ENCODE results near the gene PKD1. TPM values are rescaled to one million over a fixed set of nuclear protein-coding genes. Genes with fewer than 3 reads are reported as not detected.

PKD1 gene
- total RNA-seq, 1 experiment from 2014 or later, result 91.5 TPM

DNA sequence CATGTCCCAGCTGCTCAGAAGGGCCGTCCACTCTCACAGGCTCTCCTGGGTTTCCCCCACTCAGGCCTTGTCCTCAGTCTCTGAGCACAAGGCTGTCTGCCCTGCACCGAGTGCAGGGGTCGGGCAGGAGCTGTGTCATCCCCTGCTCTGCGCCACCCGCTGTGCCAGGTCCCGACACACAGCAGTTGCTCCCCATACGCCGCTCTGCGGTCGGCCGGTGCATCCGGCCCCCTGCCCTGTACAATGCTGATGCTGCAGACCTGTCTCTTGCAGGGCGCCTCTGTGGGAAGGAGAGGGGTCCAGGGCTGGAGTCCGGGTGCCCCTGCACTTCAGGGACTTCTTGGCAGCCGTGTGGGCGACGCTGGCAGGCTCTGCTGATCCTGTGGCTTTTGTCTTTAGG is 81.8 kb downstream of the PKD1 start:
- intact Hi-C loops (cut with micrococcal nuclease; ENCODE audit: unreplicated experiment), result no loop called here
- Histone ChIP-seq H3K4me2 (no peak overlapping the region), H3F3A (ENCODE audit: insufficient read depth, low read depth) (peaks cover 5% of the 10 kb centered on the region; the same call in 1 of the 2 replicates), H2AFZ (no peak overlapping the region), H3K4me1 (replicated peaks; ENCODE audit: insufficient read depth) (peaks cover 4% of the 10 kb centered on the region), H3K36me3 (ENCODE audit: low read depth) (no peaks in the 10 kb centered on the region), H3K9me2 (ENCODE audit: insufficient read depth) (no peaks in the 10 kb centered on the region), H3K4me3 (no peak overlapping the region), H3K79me2 (ENCODE audit: low read depth) (peaks cover 8% of the 10 kb centered on the region), H3K27ac (no peak overlapping the region), H3K27me3 (ENCODE audit: insufficient read depth, low read depth) (no peaks in the 10 kb centered on the region), H4K20me1 (ENCODE audit: insufficient read depth) (no peaks in the 10 kb centered on the region), H3K9me3 (ENCODE audit: insufficient read depth, low read depth) (no peaks in the 10 kb centered on the region)
- TF ChIP-seq EZH2 (IDR thresholded peaks at IDR 0.05; ENCODE audit: low read depth), result no peak
- TF ChIP-seq, protein P1, sequence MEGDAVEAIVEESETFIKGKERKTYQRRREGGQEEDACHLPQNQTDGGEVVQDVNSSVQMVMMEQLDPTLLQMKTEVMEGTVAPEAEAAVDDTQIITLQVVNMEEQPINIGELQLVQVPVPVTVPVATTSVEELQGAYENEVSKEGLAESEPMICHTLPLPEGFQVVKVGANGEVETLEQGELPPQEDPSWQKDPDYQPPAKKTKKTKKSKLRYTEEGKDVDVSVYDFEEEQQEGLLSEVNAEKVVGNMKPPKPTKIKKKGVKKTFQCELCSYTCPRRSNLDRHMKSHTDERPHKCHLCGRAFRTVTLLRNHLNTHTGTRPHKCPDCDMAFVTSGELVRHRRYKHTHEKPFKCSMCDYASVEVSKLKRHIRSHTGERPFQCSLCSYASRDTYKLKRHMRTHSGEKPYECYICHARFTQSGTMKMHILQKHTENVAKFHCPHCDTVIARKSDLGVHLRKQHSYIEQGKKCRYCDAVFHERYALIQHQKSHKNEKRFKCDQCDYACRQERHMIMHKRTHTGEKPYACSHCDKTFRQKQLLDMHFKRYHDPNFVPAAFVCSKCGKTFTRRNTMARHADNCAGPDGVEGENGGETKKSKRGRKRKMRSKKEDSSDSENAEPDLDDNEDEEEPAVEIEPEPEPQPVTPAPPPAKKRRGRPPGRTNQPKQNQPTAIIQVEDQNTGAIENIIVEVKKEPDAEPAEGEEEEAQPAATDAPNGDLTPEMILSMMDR (conservative IDR thresholded peaks at IDR 0.05), result no peak
- BruUV-seq (replicated peaks), result no TSS peak
- no peak for DNase-seq
- ChIA-PET CTCF (no interaction called here), POLR2A (ENCODE audit: unreplicated experiment) (no interaction called here)

DNA sequence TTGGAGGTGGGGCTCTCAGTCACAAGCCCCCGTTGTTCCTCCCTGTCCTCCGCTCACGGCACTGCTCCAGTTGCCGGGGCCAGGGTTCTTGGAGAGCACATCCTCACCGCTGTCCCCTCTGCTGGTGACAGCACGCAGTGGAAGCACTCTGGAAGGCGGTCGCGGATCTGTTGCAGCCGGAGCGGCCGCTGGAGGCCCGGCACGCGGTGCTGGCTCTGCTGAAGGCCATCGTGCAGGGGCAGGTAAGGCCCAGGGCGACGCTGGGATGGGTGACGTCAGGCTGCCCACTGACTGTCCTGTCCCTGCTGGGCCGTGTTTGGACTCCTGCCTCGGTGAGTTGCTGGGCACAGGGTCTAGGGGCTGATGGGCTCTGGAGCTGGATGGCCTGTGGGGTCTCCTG is 82.5 kb downstream of the PKD1 start:
- POLR2A ChIA-PET (ENCODE audit: unreplicated experiment), result no interaction called here
- H3K79me2 ChIP-seq (ENCODE audit: low read depth), result peaks cover 15% of the 10 kb centered on the region
- DNase-seq, result no peak
- no peak overlapping the region for H3K27ac ChIP-seq
- peaks cover 7% of the 10 kb centered on the region for H3K4me1 ChIP-seq (replicated peaks; ENCODE audit: insufficient read depth)
- CTCF ChIA-PET, result no interaction called here
- H3K4me2 ChIP-seq, result no peak overlapping the region
- H3K9me3 ChIP-seq (ENCODE audit: insufficient read depth, low read depth), result no peaks in the 10 kb centered on the region
- TF ChIP-seq EZH2 (IDR thresholded peaks at IDR 0.05; ENCODE audit: low read depth), result no peak
- TF ChIP-seq, protein P1 (conservative IDR thresholded peaks at IDR 0.05), result no peak
- H3F3A ChIP-seq (ENCODE audit: insufficient read depth, low read depth), result peaks cover 9% of the 10 kb centered on the region; the same call in 1 of the 2 replicates
- no peaks in the 10 kb centered on the region for H3K27me3 ChIP-seq (ENCODE audit: insufficient read depth, low read depth)
- intact Hi-C loops (cut with micrococcal nuclease; ENCODE audit: unreplicated experiment), result no loop called here
- H3K36me3 ChIP-seq (ENCODE audit: low read depth), result no peaks in the 10 kb centered on the region
- H2AFZ ChIP-seq, result no peak overlapping the region
- H3K4me3 ChIP-seq, result no peak overlapping the region
- BruUV-seq (replicated peaks), result no TSS peak
- H3K9me2 ChIP-seq (ENCODE audit: insufficient read depth), result no peaks in the 10 kb centered on the region
- H4K20me1 ChIP-seq (ENCODE audit: insufficient read depth), result no peaks in the 10 kb centered on the region

- Histone ChIP-seq H3K27ac (no peak overlapping the region), H3K27me3 (ENCODE audit: insufficient read depth, low read depth) (no peaks in the 10 kb centered on the region)
Measured at GRCh38 chr16:2048116-2048543, 87.6 kb downstream of the PKD1 start.

More at GRCh38 chr16:2048116-2048543, 87.6 kb downstream of the PKD1 start:
- H2AFZ ChIP-seq, result peak overlapping the region; percentile 88
- peaks cover 25% of the 10 kb centered on the region for H3K4me1 ChIP-seq (replicated peaks; ENCODE audit: insufficient read depth)
- DNase-seq, result no peak
- peaks cover 16% of the 10 kb centered on the region; the same call in 1 of the 2 replicates for H3F3A ChIP-seq (ENCODE audit: insufficient read depth, low read depth)
- peaks cover 26% of the 10 kb centered on the region for H3K79me2 ChIP-seq (ENCODE audit: low read depth)
- H3K9me3 ChIP-seq (ENCODE audit: insufficient read depth, low read depth), result no peaks in the 10 kb centered on the region
- intact Hi-C loops (cut with micrococcal nuclease; ENCODE audit: unreplicated experiment), result loop anchor here (5.0 to 10.0 kb wide), 2 partner anchors 66 to 557 kb away; partner anchors contain the start of genes GFER and NOXO1
- no peaks in the 10 kb centered on the region for H3K36me3 ChIP-seq (ENCODE audit: low read depth)
- ChIA-PET POLR2A (ENCODE audit: unreplicated experiment) (interaction anchor here (0.6 kb wide), 2 partner anchors 26 to 55 kb away, joined by 4 to 12 read pairs; no protein-coding TSS in a partner anchor), CTCF (interaction anchor here (0.6 to 1.4 kb wide), 4 partner anchors 12 to 92 kb away, joined by 3 to 6 read pairs (median 4); no protein-coding TSS in a partner anchor)
- H4K20me1 ChIP-seq (ENCODE audit: insufficient read depth), result no peaks in the 10 kb centered on the region
- peak overlapping the region; percentile 94 for H3K4me2 ChIP-seq
- H3K4me3 ChIP-seq, result peak overlapping the region; percentile 88
- no peak for TF ChIP-seq EZH2 (IDR thresholded peaks at IDR 0.05; ENCODE audit: low read depth)
- TF ChIP-seq, protein P1 (conservative IDR thresholded peaks at IDR 0.05), result no peak
- BruUV-seq (replicated peaks), result TSS peak; percentile 39
- H3K9me2 ChIP-seq (ENCODE audit: insufficient read depth), result no peaks in the 10 kb centered on the region
